Ishikawa (cell line): Measurements from ENCODE around the gene PFDN4.

Experiments
- CEBPB ChIP-seq: IDR thresholded peaks from 2 replicates; pipeline ENCODE4 v1.6.1; 2012
- CREB1 ChIP-seq: IDR thresholded peaks from 2 replicates; pipeline ENCODE4 v1.6.1; 2012; ENCODE audit warnings: low read depth
- EGR1 ChIP-seq: IDR thresholded peaks from 2 replicates; pipeline ENCODE4 v1.6.1; 2012
- EP300 ChIP-seq: IDR thresholded peaks from 2 replicates; pipeline ENCODE4 v1.6.1; 2012; ENCODE audit warnings: borderline replicate concordance
- FOXM1 ChIP-seq: IDR thresholded peaks from 2 replicates; pipeline ENCODE4 v1.6.1; 2012; ENCODE audit warnings: low read depth, borderline replicate concordance
- NFIC ChIP-seq: IDR thresholded peaks from 2 replicates; pipeline ENCODE4 v1.6.1; 2012
- RAD21 ChIP-seq: IDR thresholded peaks from 2 replicates; pipeline ENCODE4 v1.6.1; 2012; ENCODE audit warnings: low read depth
- TAF1 ChIP-seq: IDR thresholded peaks from 2 replicates; pipeline ENCODE4 v1.6.1; 2012; ENCODE audit warnings: low read depth, mild to moderate bottlenecking
- TCF12 ChIP-seq: IDR thresholded peaks from 2 replicates; pipeline ENCODE4 v1.6.1; 2012; ENCODE audit warnings: low read depth
- TEAD4 ChIP-seq: IDR thresholded peaks from 2 replicates; pipeline ENCODE4 v1.6.1; 2012
- YY1 ChIP-seq: IDR thresholded peaks from 2 replicates; pipeline ENCODE4 v1.6.1; 2012; ENCODE audit warnings: low read depth
- ZBTB7A ChIP-seq: IDR thresholded peaks from 2 replicates; pipeline ENCODE4 v1.6.1; 2012; ENCODE audit warnings: low read depth
- TF ChIP-seq, protein P1 (sequence below): IDR thresholded peaks from 2 replicates; pipeline ENCODE4 v1.6.1; 2012
- TF ChIP-seq, protein P2 (sequence below): IDR thresholded peaks from 2 replicates; pipeline ENCODE4 v1.6.1; 2012; ENCODE audit warnings: low read depth, mild to moderate bottlenecking
- TF ChIP-seq, protein P3 (sequence below): IDR thresholded peaks from 2 replicates; pipeline ENCODE4 v1.6.1; 2012

Gene PFDN4, protein sequence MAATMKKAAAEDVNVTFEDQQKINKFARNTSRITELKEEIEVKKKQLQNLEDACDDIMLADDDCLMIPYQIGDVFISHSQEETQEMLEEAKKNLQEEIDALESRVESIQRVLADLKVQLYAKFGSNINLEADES

DNA sequence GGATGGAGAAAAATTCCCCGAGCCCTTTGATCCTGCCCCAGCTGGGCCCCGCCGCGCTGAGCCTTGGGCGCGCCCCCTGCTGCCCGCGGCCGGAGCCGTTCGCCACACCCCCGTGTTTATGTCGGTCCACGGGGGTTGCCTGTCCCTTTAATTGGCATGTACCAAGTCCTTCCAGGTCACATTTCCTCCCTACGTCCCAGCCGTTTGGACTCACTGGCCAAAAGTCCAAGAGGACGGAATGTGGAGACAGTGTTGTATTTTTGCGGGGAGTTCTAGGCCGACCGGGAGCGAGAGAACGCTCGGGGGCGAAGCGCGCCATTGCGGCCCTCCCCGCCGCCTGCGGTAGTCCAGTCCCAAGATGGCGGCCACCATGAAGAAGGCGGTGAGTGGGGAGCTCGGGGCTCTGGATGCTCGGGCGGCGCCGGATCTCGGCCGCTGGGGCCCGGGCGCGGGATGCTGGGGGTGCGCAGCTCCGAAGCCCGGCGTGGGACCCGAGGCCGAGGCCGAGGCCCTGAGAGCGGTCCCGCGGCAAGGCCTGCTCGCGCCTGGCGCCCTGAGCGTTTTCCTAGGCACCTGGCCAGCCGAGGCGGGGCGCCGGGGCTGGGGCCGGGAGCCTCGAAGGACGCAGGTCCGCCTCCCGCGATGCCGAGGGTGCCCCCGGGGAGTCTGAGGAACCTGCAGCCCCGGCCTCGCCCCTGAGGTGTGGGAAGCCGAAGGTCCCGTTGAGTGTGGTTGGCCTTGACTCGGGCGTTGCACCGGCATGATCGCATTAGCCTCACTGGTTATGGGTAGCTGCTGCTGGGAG lies at the start of gene PFDN4:
Gene PFDN4, plus strand, starts transcription at position 345 of the 805 bp plus-strand sequence. Its CDS starts 14 bp downstream, at position 359.
- TF ChIP-seq EP300: peak; percentile 58; the same call in 1 of the 2 replicates
- peak; percentile 61; the same call in 1 of the 2 replicates for TF ChIP-seq TCF12
- peak; percentile 77 for TF ChIP-seq TAF1
- 0 out of 2 replicates have a peak, but pooled peaks have one; percentile 44 for TF ChIP-seq EGR1
- TF ChIP-seq YY1: peak; percentile 93
- TF ChIP-seq CEBPB: no peak
- 0 out of 2 replicates have a peak, but pooled peaks have one; percentile 20 for TF ChIP-seq TEAD4
- TF ChIP-seq RAD21: peak; percentile 27; the same call in 1 of the 2 replicates
- TF ChIP-seq, protein P1, sequence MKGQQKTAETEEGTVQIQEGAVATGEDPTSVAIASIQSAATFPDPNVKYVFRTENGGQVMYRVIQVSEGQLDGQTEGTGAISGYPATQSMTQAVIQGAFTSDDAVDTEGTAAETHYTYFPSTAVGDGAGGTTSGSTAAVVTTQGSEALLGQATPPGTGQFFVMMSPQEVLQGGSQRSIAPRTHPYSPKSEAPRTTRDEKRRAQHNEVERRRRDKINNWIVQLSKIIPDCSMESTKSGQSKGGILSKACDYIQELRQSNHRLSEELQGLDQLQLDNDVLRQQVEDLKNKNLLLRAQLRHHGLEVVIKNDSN: no peak
- TF ChIP-seq, protein P2, sequence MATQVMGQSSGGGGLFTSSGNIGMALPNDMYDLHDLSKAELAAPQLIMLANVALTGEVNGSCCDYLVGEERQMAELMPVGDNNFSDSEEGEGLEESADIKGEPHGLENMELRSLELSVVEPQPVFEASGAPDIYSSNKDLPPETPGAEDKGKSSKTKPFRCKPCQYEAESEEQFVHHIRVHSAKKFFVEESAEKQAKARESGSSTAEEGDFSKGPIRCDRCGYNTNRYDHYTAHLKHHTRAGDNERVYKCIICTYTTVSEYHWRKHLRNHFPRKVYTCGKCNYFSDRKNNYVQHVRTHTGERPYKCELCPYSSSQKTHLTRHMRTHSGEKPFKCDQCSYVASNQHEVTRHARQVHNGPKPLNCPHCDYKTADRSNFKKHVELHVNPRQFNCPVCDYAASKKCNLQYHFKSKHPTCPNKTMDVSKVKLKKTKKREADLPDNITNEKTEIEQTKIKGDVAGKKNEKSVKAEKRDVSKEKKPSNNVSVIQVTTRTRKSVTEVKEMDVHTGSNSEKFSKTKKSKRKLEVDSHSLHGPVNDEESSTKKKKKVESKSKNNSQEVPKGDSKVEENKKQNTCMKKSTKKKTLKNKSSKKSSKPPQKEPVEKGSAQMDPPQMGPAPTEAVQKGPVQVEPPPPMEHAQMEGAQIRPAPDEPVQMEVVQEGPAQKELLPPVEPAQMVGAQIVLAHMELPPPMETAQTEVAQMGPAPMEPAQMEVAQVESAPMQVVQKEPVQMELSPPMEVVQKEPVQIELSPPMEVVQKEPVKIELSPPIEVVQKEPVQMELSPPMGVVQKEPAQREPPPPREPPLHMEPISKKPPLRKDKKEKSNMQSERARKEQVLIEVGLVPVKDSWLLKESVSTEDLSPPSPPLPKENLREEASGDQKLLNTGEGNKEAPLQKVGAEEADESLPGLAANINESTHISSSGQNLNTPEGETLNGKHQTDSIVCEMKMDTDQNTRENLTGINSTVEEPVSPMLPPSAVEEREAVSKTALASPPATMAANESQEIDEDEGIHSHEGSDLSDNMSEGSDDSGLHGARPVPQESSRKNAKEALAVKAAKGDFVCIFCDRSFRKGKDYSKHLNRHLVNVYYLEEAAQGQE: no peak
- TF ChIP-seq NFIC: no peak
- TF ChIP-seq, protein P3, sequence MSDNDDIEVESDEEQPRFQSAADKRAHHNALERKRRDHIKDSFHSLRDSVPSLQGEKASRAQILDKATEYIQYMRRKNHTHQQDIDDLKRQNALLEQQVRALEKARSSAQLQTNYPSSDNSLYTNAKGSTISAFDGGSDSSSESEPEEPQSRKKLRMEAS: peak; percentile 94
- no peak for TF ChIP-seq FOXM1

DNA sequence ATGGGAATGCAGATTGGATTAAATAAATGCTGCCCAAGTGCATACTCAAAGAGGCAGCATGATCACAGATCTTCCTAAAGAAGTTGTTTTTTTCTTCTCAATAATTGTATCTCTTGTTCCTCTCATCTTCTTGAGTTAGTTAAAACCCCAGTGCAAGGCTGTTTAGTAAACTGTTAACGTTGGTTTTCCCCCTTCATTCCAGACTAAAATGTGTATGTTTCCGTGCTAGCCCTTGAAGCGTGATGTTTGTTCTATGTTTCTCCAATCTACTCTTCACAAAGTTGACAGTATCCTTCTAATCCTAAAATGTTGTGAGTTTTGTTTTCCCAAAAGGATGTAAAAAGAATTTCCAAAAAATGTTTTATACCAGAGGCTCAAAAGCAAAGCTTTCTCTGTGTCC lies 49.7 kb upstream of the PFDN4 start:
- TF ChIP-seq YY1: no peak
- TF ChIP-seq RAD21: no peak

DNA sequence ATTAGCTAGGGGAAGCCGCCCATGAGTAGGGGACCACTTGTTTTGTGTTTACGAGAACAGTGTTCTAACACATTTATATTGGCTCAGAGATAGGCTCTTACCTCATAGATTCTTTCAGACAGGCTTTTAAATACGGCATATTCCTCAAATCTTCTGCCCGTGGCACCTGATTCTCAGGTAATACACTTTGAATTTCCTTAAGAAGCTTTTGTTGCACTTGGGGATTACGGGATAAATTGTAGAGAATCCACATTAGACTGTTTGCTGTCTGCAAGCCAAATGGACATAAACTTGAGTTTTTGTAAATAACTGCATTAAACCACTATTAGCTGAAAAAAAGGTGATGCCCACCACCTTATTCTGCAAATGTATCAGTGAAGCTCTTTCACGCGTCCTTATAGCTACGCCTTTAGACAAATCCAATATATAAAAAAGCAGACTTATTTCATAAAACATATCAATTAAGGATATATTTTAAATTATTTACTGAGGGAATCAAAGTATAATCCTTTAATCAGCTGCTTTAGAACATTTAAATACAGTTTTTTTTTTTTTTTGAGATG lies 49.0 kb upstream of the PFDN4 start:
- TF ChIP-seq, protein P2: no peak
- TF ChIP-seq EGR1: no peak
- TF ChIP-seq CEBPB: no peak
- no peak for TF ChIP-seq TAF1
- TF ChIP-seq NFIC: no peak
- no peak for TF ChIP-seq ZBTB7A

DNA sequence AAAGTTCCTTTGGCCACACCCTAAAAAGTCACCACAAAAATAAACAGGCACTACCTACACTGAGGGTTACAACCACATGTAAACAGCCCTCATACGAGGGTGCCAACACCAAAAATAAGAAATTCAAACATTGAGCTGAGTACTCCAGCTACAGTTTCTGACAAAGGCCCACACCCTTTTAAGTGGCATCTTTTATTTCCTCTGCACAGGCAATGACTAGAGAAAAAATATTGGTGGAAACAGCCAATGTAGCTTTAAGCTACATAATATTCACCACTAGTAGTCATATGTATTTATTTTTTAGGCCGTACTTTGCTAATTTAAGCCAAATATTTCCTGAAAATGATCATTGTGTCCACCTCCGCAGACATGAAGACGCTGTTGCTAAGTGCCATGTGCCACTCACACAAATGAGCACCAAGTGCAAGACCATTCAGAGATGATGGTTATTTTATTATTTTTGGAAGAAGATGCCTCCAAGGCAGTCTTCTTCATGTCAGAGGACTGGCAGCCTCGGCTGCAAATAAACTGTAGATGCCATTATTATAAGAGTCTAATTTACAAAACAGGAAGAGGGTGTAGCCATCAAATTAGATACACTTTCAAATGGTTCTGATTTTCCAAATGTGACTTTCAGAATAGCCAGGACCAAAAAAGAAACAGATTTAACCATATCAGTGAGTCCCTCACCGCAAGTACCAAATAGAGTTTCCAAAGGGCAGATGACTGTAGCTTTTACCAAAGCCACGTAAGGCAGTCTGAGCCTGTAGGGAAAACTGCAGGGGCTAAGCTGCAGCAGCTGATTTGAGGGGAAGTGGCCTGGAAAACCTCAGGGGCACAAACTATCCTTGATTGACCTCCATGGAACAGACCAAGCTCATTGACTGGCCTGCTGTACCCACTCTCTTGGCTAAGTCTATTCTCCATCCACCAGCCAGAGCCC lies 47.6 kb upstream of the PFDN4 start:
- TF ChIP-seq, protein P3: no peak

DNA sequence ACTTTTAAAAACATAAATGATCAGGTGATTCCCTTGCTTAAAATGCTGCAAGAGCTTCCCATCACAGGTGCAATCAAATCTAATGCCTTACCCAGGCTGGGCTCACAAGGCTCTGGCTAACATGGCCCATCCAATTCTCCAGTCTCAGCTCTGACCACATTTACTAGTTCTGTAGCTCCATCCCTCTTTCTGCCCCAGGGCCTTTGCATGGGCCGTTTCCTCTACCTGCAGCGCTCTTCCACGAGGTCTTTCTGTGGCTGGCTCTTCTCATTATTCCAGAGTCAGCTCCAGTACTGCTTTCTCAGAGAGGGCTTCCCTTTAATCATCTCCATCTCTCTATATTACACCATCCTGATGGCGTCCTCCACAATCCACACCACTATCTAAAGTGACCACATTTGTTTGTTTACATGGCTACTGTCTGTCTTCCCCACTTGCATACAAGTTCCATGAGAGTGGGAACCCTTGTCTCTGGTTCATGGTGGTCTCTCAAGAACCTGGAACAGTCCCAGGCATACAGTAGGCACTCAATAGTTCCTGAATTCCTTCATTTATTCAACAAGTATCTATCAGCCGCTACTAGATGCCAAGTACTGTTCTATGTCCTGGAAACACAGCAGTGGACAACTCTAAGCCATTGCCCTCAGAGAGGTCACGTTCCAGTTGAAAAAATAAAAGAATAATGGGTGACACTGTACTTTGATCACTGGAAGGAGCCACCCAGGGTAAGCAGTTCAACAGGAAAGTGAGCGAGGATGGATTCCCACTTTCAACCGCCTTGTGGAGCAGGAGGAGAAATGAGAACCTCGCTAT lies 46.7 kb upstream of the PFDN4 start:
- TF ChIP-seq FOXM1: no peak

DNA sequence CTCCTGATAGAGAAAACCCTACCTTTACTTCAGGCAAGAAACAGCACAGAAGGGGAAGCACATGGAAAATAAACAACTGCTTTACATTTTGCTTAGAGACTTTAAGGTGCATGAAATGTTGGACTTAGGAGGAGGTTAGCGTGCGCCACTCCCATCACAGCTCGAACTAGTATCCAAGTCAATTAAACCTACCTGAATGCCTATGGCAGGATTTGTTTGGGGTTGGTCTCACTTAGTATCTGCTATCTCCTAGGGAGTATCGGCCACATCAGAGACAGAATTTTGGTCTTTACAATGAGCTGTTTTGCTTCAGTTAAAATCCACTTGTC lies 46.1 kb upstream of the PFDN4 start:
- no peak for TF ChIP-seq EGR1
- TF ChIP-seq FOXM1: no peak
- no peak for TF ChIP-seq RAD21
- no peak for TF ChIP-seq CEBPB
- no peak for TF ChIP-seq TEAD4
- TF ChIP-seq TAF1: no peak
- no peak for TF ChIP-seq CREB1
- TF ChIP-seq, protein P1: no peak
- TF ChIP-seq YY1: no peak
- TF ChIP-seq, protein P3: no peak
- TF ChIP-seq ZBTB7A: no peak
- no peak for TF ChIP-seq TCF12
- TF ChIP-seq EP300: no peak
- TF ChIP-seq NFIC: no peak
- TF ChIP-seq, protein P2: no peak
